Measurements from ENCODE around the gene PRKN.

PRKN gene

DNA sequence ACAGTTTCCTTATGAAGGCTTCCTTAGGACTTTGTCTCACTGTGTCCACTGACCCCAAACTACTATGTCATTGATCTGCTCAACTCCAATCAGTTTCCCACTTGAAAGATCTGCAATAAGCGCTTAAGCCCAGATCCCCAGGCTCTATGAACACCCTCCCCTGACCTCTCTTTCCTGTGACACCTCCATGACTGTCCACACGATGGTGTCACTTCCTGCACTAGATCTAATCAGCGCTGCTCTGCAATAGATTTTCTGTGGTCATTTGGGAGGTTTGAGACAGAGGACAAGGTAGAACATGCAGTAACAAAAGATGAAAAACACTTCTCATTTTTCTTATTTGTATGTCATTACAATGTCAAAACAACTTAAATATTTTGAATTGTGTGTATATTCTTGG is 1149.1 kb downstream of the PRKN start:
- H3K36me3 Mint-ChIP-seq (ENCODE audit: low read depth): no peaks in the 10 kb centered on the region
- DNase-seq: no peak
- peaks cover 4% of the 10 kb centered on the region for H3K27me3 Mint-ChIP-seq (ENCODE audit: low read depth, poor library complexity)
- H3K9me3 Mint-ChIP-seq: no peaks in the 10 kb centered on the region
- H3K4me1 Mint-ChIP-seq: peaks cover 25% of the 10 kb centered on the region
- no peak for TF ChIP-seq CTCF (IDR thresholded peaks at IDR 0.05)
- H3K4me3 Mint-ChIP-seq: no peak overlapping the region
- peak overlapping the region; percentile 21 for H3K27ac Mint-ChIP-seq

DNA sequence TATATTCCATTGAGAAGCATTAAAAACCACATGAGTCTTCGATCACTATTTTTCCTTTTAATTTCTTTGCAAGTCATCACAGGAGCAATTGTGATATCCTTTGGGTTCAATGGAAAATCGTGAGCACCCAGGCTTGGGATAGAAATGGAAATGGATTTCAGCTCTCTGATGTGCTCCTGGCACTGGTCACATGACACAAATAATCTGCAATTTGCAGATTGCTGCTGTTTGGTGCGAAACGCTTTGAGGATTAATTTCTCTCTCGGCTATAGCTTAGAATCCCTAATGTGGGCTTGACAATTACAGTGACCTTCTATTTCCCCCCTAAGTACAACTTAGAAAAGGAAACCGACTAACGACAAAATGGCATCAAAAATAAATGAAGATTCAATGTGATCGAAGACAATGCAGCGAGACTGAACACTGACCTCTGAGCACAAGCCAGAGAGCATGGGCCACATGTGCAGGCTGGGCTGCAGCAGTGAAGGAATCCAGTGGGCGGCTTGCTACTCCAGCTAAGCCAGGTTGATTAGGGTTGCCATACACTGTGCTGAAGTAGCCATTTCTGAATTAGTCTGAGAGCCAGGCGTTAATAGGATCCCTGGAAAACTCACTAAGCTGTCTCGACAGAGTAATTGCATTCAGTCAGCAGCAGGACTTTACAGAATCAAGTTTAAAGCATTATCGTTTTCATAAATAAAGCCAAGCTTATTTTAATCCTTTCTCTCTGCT is 1151.9 kb downstream of the PRKN start:
- Mint-ChIP-seq H3K27ac (no peak overlapping the region), H3K4me1 (peaks cover 25% of the 10 kb centered on the region), H3K36me3 (ENCODE audit: low read depth) (peaks cover 6% of the 10 kb centered on the region), H3K9me3 (peaks cover 13% of the 10 kb centered on the region), H3K4me3 (no peak overlapping the region), H3K27me3 (ENCODE audit: low read depth, poor library complexity) (peaks cover 7% of the 10 kb centered on the region)
- DNase-seq: peak; percentile 13
- no peak for TF ChIP-seq CTCF (IDR thresholded peaks at IDR 0.05)

DNA sequence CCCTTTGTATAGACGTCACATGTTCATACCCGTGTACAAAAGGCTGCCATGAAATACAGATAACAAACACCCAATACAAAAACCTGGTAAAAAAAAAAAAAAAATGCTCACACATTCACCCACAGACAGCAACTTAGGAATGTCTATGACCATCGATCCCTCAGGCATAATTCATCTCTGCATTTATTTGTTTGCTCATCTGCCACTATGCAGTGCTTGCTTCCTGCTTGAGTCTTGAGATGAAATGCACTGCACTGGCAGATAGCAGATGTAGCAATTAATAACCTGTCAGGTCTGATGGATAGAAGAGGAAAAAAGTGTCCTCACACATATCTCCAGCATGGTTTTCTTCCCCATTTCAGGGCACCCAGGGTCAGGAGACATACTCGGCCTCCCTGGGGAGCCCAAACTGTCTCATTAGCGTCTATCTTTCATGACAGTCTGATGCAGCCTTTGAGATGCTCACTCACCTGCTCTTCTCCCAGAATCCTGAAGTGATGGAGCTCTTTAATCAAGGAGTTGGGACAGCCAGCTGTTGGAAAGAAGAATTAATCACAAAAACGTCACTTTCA is 1158.6 kb downstream of the PRKN start:
- no peak for DNase-seq
- Mint-ChIP-seq H3K27ac (no peak overlapping the region), H3K4me3 (no peak overlapping the region), H3K36me3 (ENCODE audit: low read depth) (peaks cover 6% of the 10 kb centered on the region), H3K4me1 (no peaks in the 10 kb centered on the region), H3K9me3 (peaks cover 13% of the 10 kb centered on the region), H3K27me3 (ENCODE audit: low read depth, poor library complexity) (peaks cover 7% of the 10 kb centered on the region)
- TF ChIP-seq CTCF (IDR thresholded peaks at IDR 0.05): no peak

DNA sequence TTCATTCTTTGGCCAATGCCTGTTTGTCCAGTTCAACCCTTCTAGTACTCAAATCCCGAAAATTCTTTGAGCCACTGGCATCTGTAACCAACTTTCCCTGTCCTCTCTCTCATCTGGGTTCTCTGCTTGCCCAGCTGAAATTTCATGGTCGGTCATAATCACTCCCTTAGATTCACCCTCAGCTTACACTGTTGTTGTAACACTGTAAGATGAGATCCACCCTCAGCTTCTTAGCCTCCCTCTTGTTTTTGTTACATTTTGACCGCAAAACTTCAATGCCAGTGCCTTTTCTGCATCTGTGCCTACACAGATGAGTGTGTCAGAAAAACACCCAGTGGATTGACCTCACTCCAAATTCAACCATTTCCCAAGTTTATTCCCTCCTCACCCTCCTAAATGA is 1162.6 kb downstream of the PRKN start:
- Mint-ChIP-seq H3K4me1 (no peaks in the 10 kb centered on the region), H3K9me3 (no peaks in the 10 kb centered on the region), H3K27me3 (ENCODE audit: low read depth, poor library complexity) (no peaks in the 10 kb centered on the region), H3K4me3 (no peak overlapping the region), H3K27ac (no peak overlapping the region), H3K36me3 (ENCODE audit: low read depth) (no peaks in the 10 kb centered on the region)
- no peak for DNase-seq
- TF ChIP-seq CTCF (IDR thresholded peaks at IDR 0.05): no peak

GRCh38 chr6:161561908-161562307 is 1165.7 kb downstream of the PRKN start:
- H3K36me3 Mint-ChIP-seq (ENCODE audit: low read depth): no peaks in the 10 kb centered on the region
- TF ChIP-seq CTCF (IDR thresholded peaks at IDR 0.05): no peak
- peaks cover 5% of the 10 kb centered on the region for H3K4me1 Mint-ChIP-seq
- no peaks in the 10 kb centered on the region for H3K9me3 Mint-ChIP-seq
- no peak overlapping the region for H3K4me3 Mint-ChIP-seq
- DNase-seq: peak; percentile 49
- no peak overlapping the region for H3K27ac Mint-ChIP-seq
- H3K27me3 Mint-ChIP-seq (ENCODE audit: low read depth, poor library complexity): no peaks in the 10 kb centered on the region

Data from nephron progenitor cell (in vitro differentiated cells).